Activated T-cell treated with anti-CD3 and anti-CD28 coated beads, Interleukin-2, amount 50 U/mL, for 4 hours (primary cell): ENCODE measurements around the gene HYDIN. TPM values are rescaled to one million over a fixed set of nuclear protein-coding genes. Genes with fewer than 3 reads are reported as not detected.

ENCODE experiments used
- ATAC-seq, 2 donors: fragments of 200-7000 bp; cut with Tn5 transposase; one replicate each; pipeline ENCODE4 v1.10.0; 2021
- DNase-seq: peaks from one replicate; pipeline ENCODE4 v3.0.0-alpha.2; 2020
- H3K27me3 Mint-ChIP-seq: one replicate; pipeline ENCODE4 v1.8.0; 2021; ENCODE audit warnings: low read depth, mixed read lengths
- H3K36me3 Mint-ChIP-seq: one replicate; pipeline ENCODE4 v1.8.0; 2022; ENCODE audit warnings: mixed read lengths; ENCODE audit not compliant: insufficient read depth
- H3K4me1 Mint-ChIP-seq: one replicate; pipeline ENCODE4 v1.8.0; 2021; ENCODE audit warnings: low read depth, mixed read lengths
- H3K4me3 Mint-ChIP-seq: one replicate; pipeline ENCODE4 v1.8.0; 2021; ENCODE audit warnings: mild to moderate bottlenecking, moderate library complexity, mixed read lengths
- H3K9me3 Mint-ChIP-seq: one replicate; pipeline ENCODE4 v1.8.0; 2021; ENCODE audit warnings: mixed read lengths
- total RNA-seq, 3 donors: library from RNA; stranded (reverse); gene quantifications; one replicate each; pipeline ENCODE4 v1.2.1, GENCODE V29; 2021

Gene HYDIN
- total RNA-seq, 3 donors from 2014 or later: not detected

GRCh38 chr16:70796301-70796700 is 434.2 kb downstream of the HYDIN start:
- ATAC-seq (no peak), DNase-seq (no peak)
- H3K9me3 Mint-ChIP-seq: no peaks in the 10 kb centered on the region
- H3K4me3 Mint-ChIP-seq: no peak overlapping the region
- peaks cover 25% of the 10 kb centered on the region for H3K4me1 Mint-ChIP-seq
- H3K27me3 Mint-ChIP-seq: no peaks in the 10 kb centered on the region
- no peaks in the 10 kb centered on the region for H3K36me3 Mint-ChIP-seq

- H3K4me3 Mint-ChIP-seq: no peak overlapping the region
- H3K36me3 Mint-ChIP-seq: no peaks in the 10 kb centered on the region
- DNase-seq: no peak
- no peaks in the 10 kb centered on the region for H3K9me3 Mint-ChIP-seq
- no peaks in the 10 kb centered on the region for H3K27me3 Mint-ChIP-seq
- ATAC-seq: no peak
- peaks cover 23% of the 10 kb centered on the region for H3K4me1 Mint-ChIP-seq
These were observed 435.1 kb downstream of the HYDIN start for GRCh38 chr16:70795296-70795912.

- no peaks in the 10 kb centered on the region for H3K9me3 Mint-ChIP-seq
- no peak for ATAC-seq
- H3K36me3 Mint-ChIP-seq: no peaks in the 10 kb centered on the region
- DNase-seq: no peak
- H3K4me1 Mint-ChIP-seq: peaks cover 11% of the 10 kb centered on the region
- H3K27me3 Mint-ChIP-seq: no peaks in the 10 kb centered on the region
- H3K4me3 Mint-ChIP-seq: no peak overlapping the region
These were observed 436.5 kb downstream of the HYDIN start for GRCh38 chr16:70793851-70794502.

DNA sequence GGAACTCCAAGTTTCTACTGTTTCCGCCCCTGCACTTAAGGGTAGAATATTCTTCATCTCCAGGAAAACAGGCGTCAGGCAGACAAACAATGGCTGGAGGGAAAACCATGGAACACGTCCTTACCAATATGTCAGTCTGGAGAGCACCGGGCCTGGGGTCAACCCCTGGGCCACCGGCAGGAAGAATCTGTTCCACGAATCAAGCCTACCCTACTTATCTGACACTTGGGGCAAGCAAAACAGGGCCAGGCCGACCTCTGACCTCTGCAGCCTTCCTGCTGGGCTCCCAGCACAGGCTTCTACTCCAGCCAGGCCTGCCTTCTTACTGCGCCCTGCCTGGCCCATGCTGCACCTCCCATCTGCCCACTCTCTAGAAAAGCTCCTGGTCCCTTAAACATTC is 439.7 kb downstream of the HYDIN start:
- ATAC-seq (no peak), DNase-seq (no peak)
- no peaks in the 10 kb centered on the region for H3K9me3 Mint-ChIP-seq
- no peaks in the 10 kb centered on the region for H3K27me3 Mint-ChIP-seq
- no peaks in the 10 kb centered on the region for H3K36me3 Mint-ChIP-seq
- H3K4me3 Mint-ChIP-seq: no peak overlapping the region
- H3K4me1 Mint-ChIP-seq: peaks cover 6% of the 10 kb centered on the region

GRCh38 chr16:70789595-70790447 is 440.7 kb downstream of the HYDIN start:
- Mint-ChIP-seq H3K4me3 (no peak overlapping the region), H3K36me3 (peaks cover 6% of the 10 kb centered on the region), H3K4me1 (peaks cover 6% of the 10 kb centered on the region), H3K9me3 (no peaks in the 10 kb centered on the region), H3K27me3 (no peaks in the 10 kb centered on the region)
- DNase-seq (no peak), ATAC-seq (no peak)

GRCh38 chr16:70788668-70789594 is 441.6 kb downstream of the HYDIN start:
- H3K27me3 Mint-ChIP-seq: no peaks in the 10 kb centered on the region
- H3K4me1 Mint-ChIP-seq: peaks cover 3% of the 10 kb centered on the region
- no peak for DNase-seq
- H3K36me3 Mint-ChIP-seq: peaks cover 14% of the 10 kb centered on the region
- H3K4me3 Mint-ChIP-seq: no peak overlapping the region
- no peak for ATAC-seq
- H3K9me3 Mint-ChIP-seq: no peaks in the 10 kb centered on the region

GRCh38 chr16:70786020-70786755 is 444.3 kb downstream of the HYDIN start:
- Mint-ChIP-seq H3K9me3 (no peaks in the 10 kb centered on the region), H3K4me1 (no peaks in the 10 kb centered on the region), H3K36me3 (peaks cover 37% of the 10 kb centered on the region), H3K4me3 (no peak overlapping the region), H3K27me3 (no peaks in the 10 kb centered on the region)
- no peak for DNase-seq
- no peak for ATAC-seq

DNA sequence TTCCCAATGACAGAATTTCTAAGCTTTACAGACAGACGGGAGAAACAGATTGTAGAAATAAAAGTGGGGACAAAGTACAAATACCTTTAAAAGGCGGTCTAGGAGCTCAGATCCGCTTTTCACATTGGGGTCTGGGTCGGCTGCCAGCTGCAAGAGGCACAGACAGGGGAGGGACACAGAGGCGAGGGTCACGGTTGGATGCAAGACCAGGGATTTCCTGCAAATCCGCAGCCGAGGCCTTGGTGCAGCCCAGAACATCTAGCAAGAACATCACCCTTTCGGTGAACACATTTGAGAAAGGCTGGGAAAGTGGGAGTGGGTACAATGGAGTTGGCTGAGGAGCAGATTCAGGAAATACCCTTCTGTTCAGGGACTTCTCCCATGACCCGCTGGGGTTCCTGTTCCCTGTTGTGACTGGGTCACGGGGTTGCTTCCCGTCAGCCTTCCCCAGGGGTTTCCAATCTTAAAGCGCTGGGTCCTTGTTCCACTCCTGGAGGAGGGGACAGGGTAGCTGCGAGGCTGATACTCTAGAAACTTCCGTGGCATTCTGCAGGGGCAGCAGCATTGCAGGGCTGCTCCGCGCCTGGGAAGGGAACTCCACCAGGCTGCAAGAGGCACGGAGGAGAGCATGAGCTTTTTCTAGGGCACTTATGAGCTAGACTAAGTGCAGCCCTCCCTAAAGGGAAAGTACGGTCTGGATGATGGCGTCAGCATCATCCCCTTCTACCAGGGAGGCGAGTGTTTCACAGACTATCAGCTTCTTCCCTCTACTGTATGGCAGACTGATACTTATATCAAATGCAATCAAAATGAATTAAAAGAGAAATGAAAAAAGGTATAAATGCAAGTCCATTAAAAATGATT is 445.6 kb downstream of the HYDIN start:
- H3K4me3 Mint-ChIP-seq: no peak overlapping the region
- ATAC-seq (no peak), DNase-seq (no peak)
- no peaks in the 10 kb centered on the region for H3K4me1 Mint-ChIP-seq
- no peaks in the 10 kb centered on the region for H3K9me3 Mint-ChIP-seq
- H3K36me3 Mint-ChIP-seq: peaks cover 48% of the 10 kb centered on the region
- H3K27me3 Mint-ChIP-seq: no peaks in the 10 kb centered on the region

- no peaks in the 10 kb centered on the region for H3K9me3 Mint-ChIP-seq
These were observed 448.3 kb downstream of the HYDIN start for GRCh38 chr16:70782237-70782636.

GRCh38 chr16:70781800-70782199 is 448.7 kb downstream of the HYDIN start:
- Mint-ChIP-seq H3K4me1 (no peaks in the 10 kb centered on the region), H3K27me3 (no peaks in the 10 kb centered on the region), H3K9me3 (no peaks in the 10 kb centered on the region), H3K4me3 (no peak overlapping the region), H3K36me3 (peaks cover 60% of the 10 kb centered on the region)
- DNase-seq (no peak), ATAC-seq (no peak)

More at GRCh38 chr16:70782237-70782636, 448.3 kb downstream of the HYDIN start:
- no peaks in the 10 kb centered on the region for H3K27me3 Mint-ChIP-seq
- peaks cover 59% of the 10 kb centered on the region for H3K36me3 Mint-ChIP-seq
- ATAC-seq (no peak), DNase-seq (no peak)
- H3K4me3 Mint-ChIP-seq: no peak overlapping the region
- no peaks in the 10 kb centered on the region for H3K4me1 Mint-ChIP-seq

GRCh38 chr16:70780546-70780945 is 450.0 kb downstream of the HYDIN start:
- H3K4me1 Mint-ChIP-seq: no peaks in the 10 kb centered on the region
- H3K4me3 Mint-ChIP-seq: no peak overlapping the region
- no peak for DNase-seq
- no peak for ATAC-seq
- H3K9me3 Mint-ChIP-seq: no peaks in the 10 kb centered on the region
- no peaks in the 10 kb centered on the region for H3K27me3 Mint-ChIP-seq
- H3K36me3 Mint-ChIP-seq: peaks cover 60% of the 10 kb centered on the region

GRCh38 chr16:70779361-70779760 is 451.2 kb downstream of the HYDIN start:
- DNase-seq (no peak), ATAC-seq (no peak)
- Mint-ChIP-seq H3K36me3 (peaks cover 52% of the 10 kb centered on the region), H3K4me1 (no peaks in the 10 kb centered on the region), H3K4me3 (no peak overlapping the region), H3K9me3 (no peaks in the 10 kb centered on the region), H3K27me3 (no peaks in the 10 kb centered on the region)

DNA sequence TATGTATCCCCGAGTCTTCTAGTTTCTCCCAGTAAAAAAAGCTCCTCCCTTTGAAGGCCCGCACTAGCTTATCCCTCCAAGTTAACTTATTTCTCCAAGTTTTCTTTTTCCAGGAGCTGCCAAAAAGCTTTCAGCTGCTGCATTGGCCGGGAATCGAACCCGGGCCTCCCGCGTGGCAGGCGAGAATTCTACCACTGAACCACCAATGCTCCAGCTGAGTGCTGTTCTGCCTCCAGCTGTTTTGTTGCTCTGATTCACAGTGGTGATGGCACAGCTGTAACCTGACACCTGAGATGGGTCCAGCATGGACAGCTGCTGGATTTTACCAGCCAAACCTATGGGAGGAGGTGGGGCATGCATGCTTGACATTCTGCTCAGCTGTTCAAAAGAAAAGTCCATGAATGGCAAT is 451.6 kb downstream of the HYDIN start:
- Mint-ChIP-seq H3K9me3 (no peaks in the 10 kb centered on the region), H3K36me3 (peaks cover 48% of the 10 kb centered on the region), H3K4me3 (no peak overlapping the region), H3K4me1 (no peaks in the 10 kb centered on the region), H3K27me3 (no peaks in the 10 kb centered on the region)
- ATAC-seq: no peak
- no peak for DNase-seq
